GOT3 (cell line): Measurements from ENCODE around the gene HOXA6.
A peak's percentile ranks its signal among the peaks of the same experiment; 100 is the strongest.

Experiments
- DNase-seq: peaks from one replicate; lab custom pipeline; 2025; ENCODE audit warnings: mixed read lengths; lab: John Stamatoyannopoulos, UW

Gene HOXA6

DNA sequence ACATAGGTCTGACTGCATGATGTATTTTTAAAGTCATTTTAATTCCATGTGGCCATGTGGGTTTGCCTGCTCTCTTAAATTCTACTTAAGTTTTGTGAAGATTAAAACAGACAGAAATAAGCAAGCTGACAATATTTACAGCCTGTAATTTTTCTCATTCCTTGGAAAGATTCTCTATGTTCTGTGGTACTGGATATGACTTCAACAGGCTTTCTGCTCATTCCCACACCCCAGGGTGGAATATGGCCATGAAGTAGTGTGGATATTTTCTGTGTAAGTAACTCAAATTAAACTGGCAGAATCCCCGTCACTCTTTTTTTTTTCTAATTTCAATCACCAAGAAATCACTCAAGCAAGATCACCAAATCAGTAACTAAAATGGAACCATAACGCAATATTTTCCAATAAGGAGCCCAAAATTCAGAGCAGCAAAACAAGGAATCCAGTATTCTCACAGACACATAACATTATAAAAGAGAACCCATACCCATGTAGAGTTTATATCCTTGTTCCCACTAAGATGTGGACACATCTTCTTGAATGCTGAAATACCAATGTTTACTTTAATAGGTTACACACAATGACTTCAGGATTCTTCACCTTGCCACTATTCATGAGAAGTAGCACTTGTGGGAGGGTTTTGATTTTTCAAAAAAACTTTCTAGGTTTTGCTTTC, 9.8 kb downstream of the HOXA6 start:
- DNase-seq: no peak

- no peak for DNase-seq
Measured at GRCh38 chr7:27134392-27134791, 13.2 kb downstream of the HOXA6 start.

GRCh38 chr7:27133409-27134231, 14.0 kb downstream of the HOXA6 start:
- no peak for DNase-seq

DNA sequence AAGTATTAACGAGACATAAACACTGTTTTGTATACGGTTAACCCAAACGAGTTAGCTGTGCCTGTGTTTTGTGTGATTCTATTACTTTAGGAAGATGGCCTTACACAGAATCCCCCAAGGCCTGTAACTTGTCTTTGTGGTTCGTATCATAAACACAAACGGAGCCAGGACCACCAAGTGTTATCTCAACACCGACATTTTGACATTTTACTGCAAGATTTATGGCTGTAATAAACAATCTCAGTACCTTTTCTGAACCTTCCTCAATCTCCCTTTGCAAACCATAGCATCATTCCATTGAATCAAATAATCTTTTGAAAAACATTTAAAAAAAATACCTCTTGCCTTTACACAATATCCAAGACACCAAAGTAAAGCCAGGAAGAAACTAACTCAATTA, 14.6 kb downstream of the HOXA6 start:
- no peak for DNase-seq

GRCh38 chr7:27132214-27132613, 15.4 kb downstream of the HOXA6 start:
- no peak for DNase-seq

GRCh38 chr7:27131390-27131819, 16.2 kb downstream of the HOXA6 start:
- DNase-seq: no peak

GRCh38 chr7:27130540-27131389, 16.8 kb downstream of the HOXA6 start, which contains the start of gene HOXA4:
Gene HOXA4, minus strand, starts transcription at chr7:27130757. Its CDS starts 24 bp downstream, at chr7:27130733.
- peak; percentile 68 for DNase-seq

DNA sequence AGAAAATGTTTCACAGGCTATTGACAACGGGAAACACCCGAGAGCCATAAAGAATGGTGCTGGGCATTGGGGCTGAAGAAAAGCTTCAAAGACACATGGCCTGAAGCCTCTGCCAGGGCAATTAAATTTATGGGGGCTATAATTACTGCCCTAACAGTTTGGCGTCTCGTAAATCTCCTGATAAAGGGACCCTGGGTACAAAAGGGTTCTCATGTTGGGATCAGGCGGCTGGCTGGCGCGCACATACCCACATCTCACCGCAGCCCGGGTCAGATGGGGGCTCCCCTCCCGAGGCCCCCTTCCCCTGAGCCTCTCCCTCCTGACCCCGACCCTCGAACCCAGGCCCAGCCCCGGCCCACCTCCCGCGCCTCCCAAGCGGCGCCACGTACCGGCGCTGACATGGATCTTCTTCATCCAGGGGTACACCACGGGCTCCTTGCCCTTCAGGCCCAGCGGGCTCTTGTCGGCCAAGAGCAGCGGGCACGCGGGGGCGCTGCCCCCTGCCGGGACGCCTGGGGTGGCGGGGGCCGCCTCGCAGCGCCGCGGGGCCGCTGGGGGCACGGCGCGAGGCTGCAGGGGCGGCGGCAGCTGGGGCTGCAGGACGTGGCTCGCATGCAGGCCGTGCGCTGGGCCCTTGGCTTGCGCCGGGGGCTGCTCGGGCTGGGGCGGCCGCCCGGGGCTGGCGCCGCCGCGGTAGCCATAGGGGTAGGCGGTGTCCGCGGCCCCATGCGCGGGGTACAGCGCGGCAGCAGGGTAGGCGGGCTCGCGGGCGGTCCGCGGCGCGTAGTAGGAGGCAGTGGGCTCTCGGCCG, 17.6 kb downstream of the HOXA6 start:
- no peak for DNase-seq

DNA sequence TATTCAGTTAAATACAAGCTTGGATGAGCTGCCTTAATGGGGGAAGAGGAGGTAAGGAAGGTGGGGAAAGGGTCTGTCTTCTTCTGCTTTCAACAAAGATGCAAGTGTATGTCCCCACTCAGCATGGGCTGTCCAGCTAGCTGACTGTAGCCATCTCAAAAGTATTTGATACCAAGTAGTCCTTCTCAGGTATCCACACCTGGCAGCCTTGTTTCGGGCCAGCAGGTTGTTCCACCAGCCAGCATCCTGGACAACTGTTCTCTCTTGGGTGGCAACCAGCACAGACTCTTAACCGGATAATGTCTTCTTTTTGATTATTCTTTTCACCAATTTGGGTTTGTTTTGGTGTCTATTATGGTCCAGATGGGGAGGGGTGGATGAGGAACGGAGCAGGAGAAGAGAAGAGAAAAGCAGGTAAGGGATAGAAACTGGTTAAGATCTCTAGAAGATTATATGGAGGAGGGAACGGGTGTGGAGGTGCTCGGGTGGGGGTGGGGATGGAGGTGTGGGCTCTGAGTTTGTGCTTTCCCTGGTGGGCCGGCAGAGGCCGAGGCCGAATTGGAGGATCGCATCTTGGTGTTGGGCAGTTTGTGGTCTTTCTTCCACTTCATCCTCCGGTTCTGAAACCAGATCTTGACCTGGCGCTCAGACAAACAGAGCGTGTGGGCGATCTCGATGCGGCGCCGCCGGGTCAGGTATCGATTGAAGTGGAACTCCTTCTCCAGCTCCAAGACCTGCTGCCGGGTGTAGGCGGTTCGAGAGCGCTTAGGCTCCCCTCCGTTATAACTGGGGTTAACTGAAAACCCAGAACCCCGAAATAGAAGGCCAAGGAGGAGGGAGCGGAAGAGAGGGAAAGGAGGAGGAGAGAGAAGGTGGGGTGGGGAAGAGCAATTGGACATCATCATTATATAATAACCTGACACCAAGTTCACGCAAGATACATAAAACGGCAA, 18.5 kb downstream of the HOXA6 start:
- no peak for DNase-seq

- DNase-seq: no peak
Measured at GRCh38 chr7:27128034-27128433, 19.5 kb downstream of the HOXA6 start.

- DNase-seq: no peak
Measured at GRCh38 chr7:27126596-27127327, 20.8 kb downstream of the HOXA6 start.

GRCh38 chr7:27125986-27126394, 21.6 kb downstream of the HOXA6 start:
- no peak for DNase-seq

- DNase-seq: no peak
Measured at GRCh38 chr7:27124902-27125689, 22.5 kb downstream of the HOXA6 start.

- peak; percentile 76 for DNase-seq
Measured at GRCh38 chr7:27124096-27124901, 23.3 kb downstream of the HOXA6 start.

GRCh38 chr7:27123477-27124053, 24.0 kb downstream of the HOXA6 start:
- no peak for DNase-seq

- DNase-seq: no peak
Measured at GRCh38 chr7:27123007-27123476, 24.5 kb downstream of the HOXA6 start.
